Activated T-cell treated with anti-CD3 and anti-CD28 coated beads, Interleukin-2, amount 50 U/mL, for 72 hours (primary cell): Measurements from ENCODE around the gene ARPIN. TPM values are rescaled to one million over a fixed set of nuclear protein-coding genes. Genes with fewer than 3 reads are reported as not detected.
"Not testable (repeated sequence)": the region's sequence is repeated elsewhere in the genome, so short reads cannot be mapped to it uniquely, and the experiment has no call there.

ENCODE experiments used
- ATAC-seq, 2 donors: fragments of 150-1000 bp; cut with Tn5 transposase; replicated peaks in 1 of 2; 2 replicates each; pipeline ENCODE4 v1.10.0; 2021; ENCODE audit warnings: moderate library complexity in 2 of 2, mild to moderate bottlenecking in 1 of 2
- DNase-seq, 2 donors: peaks; one replicate each; pipeline ENCODE4 v3.0.0; 2021 to 2022; ENCODE audit warnings: mixed read lengths in 1 of 2
- H3K27ac Mint-ChIP-seq: one replicate; pipeline ENCODE4 v1.8.0; 2022; ENCODE audit warnings: mild to moderate bottlenecking, moderate library complexity, mixed read lengths
- H3K27me3 Mint-ChIP-seq: one replicate; pipeline ENCODE4 v1.8.0; 2022; ENCODE audit warnings: low read depth, mixed read lengths
- H3K36me3 Mint-ChIP-seq, 2 donors: one replicate each; pipeline ENCODE4 v1.8.0; 2022; ENCODE audit warnings: mixed read lengths in 2 of 2, mild to moderate bottlenecking in 1 of 2; ENCODE audit not compliant: insufficient read depth in 2 of 2
- H3K4me1 Mint-ChIP-seq: one replicate; pipeline ENCODE4 v1.8.0; 2022; ENCODE audit warnings: low read depth, mixed read lengths
- H3K4me3 Mint-ChIP-seq, 2 donors: one replicate each; pipeline ENCODE4 v1.8.0; 2022; ENCODE audit warnings: mild to moderate bottlenecking in 2 of 2, mixed read lengths in 2 of 2, moderate library complexity in 2 of 2
- H3K9me3 Mint-ChIP-seq, 2 donors: one replicate each; pipeline ENCODE4 v1.8.0; 2022; ENCODE audit warnings: mixed read lengths in 2 of 2
- total RNA-seq, 2 donors: library from RNA; stranded (reverse); gene quantifications; one replicate each; pipeline ENCODE4 v1.2.3, GENCODE V29; 2022

Gene ARPIN
- total RNA-seq, 2 donors from 2014 or later = not detected

DNA sequence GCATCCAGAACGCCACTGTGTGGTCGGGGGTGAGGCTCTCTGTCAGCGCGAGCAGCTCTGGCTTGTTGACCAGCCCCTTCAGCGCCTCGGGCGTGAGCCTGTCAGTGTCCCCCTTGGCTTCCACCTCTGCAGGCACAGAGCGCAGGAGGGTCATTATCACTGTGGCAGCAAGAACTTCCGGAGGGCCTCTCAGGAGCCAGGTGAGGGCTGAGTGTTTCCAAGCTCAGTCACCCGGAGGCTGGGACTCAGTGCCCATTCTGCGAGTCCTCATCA is 9.0 kb downstream of the ARPIN start:
- no peak for ATAC-seq
- no peaks in the 10 kb centered on the region for H3K9me3 Mint-ChIP-seq
- no peaks in the 10 kb centered on the region for H3K4me1 Mint-ChIP-seq
- no peaks in the 10 kb centered on the region for H3K27me3 Mint-ChIP-seq
- DNase-seq = no peak
- H3K27ac Mint-ChIP-seq = no peak overlapping the region
- H3K36me3 Mint-ChIP-seq = no peaks in the 10 kb centered on the region
- H3K4me3 Mint-ChIP-seq = no peak overlapping the region

DNA sequence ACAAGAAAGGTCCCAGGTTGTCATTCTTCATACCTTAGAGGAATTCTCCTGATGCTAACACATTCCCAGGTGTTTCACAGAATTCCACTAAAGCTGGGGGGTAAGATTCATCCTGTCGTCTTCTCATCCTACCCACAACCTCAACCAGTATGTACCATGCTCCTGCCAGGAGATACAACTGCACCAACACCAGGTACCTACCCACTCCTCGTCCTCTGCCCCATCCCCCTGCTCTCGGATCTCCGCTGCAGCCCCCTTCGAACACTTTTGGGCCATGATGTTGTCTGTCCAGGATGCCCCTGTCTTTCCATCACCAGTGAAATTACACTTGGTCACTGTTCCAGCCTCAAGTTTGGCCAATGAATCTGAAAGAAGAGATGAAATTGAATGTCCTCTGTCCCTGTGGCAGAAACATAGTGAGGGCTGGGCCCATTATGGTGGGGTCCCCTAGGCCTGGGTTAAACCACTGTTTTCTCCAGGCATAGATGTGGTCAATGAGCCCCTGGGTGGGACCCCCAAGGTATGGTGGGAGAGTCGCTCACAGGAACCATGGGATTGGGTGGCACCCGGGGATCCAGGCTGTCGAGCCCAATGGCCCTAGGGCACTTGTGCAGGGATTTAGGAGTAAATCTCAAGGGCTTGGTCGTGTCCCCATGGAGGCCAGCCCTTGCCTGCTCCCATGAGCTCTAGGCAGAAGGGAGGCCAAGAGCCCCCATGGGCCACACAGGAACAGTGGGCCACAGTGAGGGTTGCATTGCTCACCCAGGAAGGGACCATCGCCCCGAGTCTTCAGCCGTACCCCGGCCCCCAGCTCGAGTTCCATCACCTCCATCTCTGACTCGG is 9.5 kb downstream of the ARPIN start:
- Mint-ChIP-seq H3K9me3 (no peaks in the 10 kb centered on the region), H3K27ac (no peak overlapping the region), H3K36me3 (no peaks in the 10 kb centered on the region), H3K4me1 (peaks cover 4% of the 10 kb centered on the region), H3K4me3 (no peak overlapping the region), H3K27me3 (no peaks in the 10 kb centered on the region)
- ATAC-seq (no peak), DNase-seq (no peak)

DNA sequence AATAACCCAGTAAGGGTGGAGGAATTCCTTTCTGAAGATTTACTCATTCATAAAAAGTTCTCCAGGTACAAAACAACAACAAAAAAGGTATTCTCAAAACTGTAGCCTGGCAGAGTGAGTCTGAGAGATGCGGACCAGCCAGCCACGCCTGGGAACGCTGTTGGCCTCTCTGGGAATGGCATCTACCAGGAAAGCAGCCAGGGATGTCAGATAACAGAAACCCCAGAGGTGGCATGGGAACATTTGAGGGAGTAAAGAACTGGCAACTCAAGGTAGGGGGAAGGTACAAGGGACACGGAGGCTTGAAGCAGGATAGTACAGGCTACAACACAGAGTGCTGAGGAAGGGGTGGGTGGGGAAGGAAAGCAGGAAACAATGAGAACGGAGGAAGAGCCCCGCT is 11.9 kb downstream of the ARPIN start:
- Mint-ChIP-seq H3K9me3 (no peaks in the 10 kb centered on the region), H3K4me1 (peaks cover 24% of the 10 kb centered on the region), H3K4me3 (no peak overlapping the region), H3K27me3 (no peaks in the 10 kb centered on the region), H3K27ac (no peak overlapping the region), H3K36me3 (no peaks in the 10 kb centered on the region)
- DNase-seq (no peak), ATAC-seq (no peak)

DNA sequence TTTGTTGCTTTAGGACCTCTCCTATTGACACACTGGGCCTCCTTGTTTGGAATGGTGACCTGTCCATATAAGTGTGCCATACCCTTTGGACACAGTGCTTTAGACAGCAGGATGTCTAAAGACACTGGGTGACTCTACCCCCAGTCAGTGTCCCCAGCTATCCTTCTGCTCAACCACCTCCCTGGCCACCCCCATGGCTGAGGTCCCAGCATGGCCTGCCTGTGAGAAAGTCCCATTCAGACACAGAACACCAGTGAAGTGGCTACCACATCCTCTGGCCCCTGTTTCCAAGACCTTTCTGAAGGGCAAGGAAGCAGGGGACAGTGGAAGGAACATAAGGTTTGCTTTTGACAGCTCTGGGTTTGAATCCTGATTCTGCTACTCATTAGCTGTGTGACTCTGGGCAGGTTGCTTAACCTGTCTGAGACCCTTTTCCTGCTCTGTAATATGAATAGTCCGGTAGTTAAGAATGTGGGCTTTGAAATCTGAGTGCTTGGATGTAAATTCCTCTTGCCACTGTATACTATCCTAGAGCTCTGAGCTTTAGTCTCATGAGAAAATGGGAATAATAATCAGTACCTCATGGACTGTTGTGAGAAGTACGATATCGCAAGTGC is 12.7 kb downstream of the ARPIN start:
- H3K36me3 Mint-ChIP-seq = no peaks in the 10 kb centered on the region
- no peak for ATAC-seq
- no peak overlapping the region for H3K27ac Mint-ChIP-seq

DNA sequence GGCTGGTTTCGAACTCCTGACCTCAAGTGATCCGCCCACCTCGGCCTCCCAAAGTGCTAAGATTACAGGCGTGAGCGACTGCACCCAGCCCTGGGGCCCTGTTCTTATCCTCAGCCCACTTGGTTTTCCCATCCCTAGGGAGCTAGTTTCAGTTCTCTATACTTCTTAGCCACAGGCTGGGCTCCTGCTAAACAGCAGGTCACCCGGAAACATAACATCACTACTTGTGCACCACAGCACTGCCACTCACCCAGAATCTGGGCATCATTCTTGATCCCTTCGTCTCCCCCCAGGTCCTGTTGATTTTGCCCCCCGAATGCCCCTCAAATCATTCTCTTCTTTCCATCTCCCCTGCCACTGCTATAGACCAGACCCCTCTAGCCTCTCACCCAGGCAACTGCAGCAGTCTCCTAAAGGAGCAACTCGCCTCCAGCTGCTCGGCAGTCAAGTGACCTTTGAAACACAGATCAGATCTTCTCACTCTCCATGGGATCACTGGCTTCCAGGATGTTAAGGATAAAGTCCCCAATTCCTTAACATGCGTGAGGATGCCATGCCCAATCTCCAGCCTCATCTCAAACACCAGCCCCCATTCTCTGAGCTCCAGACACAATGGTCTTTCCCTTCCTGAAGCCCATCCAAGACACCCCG is 13.3 kb downstream of the ARPIN start:
- DNase-seq (no peak), ATAC-seq (no peak)
- no peaks in the 10 kb centered on the region for H3K9me3 Mint-ChIP-seq
- H3K27ac Mint-ChIP-seq = no peak overlapping the region
- H3K36me3 Mint-ChIP-seq = no peaks in the 10 kb centered on the region
- peaks cover 35% of the 10 kb centered on the region for H3K4me1 Mint-ChIP-seq
- H3K4me3 Mint-ChIP-seq = no peak overlapping the region
- H3K27me3 Mint-ChIP-seq = no peaks in the 10 kb centered on the region

More for the DNA sequence above, 12.7 kb downstream of the ARPIN start:
- Mint-ChIP-seq H3K27me3 (no peaks in the 10 kb centered on the region), H3K4me1 (peaks cover 29% of the 10 kb centered on the region), H3K9me3 (no peaks in the 10 kb centered on the region), H3K4me3 (no peak overlapping the region)
- no peak for DNase-seq

DNA sequence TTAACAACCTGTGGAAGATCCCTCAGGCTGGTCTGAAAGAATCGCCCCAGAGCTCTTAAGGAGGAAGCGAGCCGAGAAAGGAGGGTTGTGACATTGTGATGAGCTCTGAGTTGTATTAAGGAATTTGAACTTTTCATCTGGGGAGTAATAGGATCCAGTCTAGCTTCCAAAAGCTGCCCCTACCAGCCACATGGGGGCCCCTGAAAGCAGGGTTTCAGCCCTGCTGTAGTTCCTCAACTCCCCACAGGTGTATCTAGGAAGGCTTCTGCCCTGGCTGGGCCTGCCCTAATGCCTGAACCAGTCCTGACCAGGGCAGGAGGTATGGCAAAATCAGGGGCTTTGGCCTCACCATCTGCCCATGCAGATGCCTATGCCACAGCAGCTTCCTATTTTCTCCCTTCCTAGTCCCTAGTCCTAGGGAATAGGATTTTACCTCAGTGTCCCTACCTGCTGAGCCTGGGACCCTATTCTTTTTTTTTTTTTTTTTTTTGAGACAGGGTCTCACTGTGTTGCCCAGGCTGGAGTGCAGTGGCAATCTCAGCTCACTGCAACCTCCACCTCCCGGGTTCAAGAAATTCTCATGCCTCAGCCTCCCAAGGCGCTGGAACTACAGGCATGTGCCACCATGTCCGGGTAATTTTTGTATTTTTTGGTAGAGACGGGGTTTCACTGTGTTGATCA is 14.0 kb downstream of the ARPIN start:
- ATAC-seq (peak in 1 of 2 donors; percentile 28), DNase-seq (peak; percentile 44 to 56)
- no peak overlapping the region for H3K27ac Mint-ChIP-seq
- H3K4me1 Mint-ChIP-seq = peaks cover 38% of the 10 kb centered on the region
- no peaks in the 10 kb centered on the region for H3K36me3 Mint-ChIP-seq
- no peaks in the 10 kb centered on the region for H3K9me3 Mint-ChIP-seq
- H3K27me3 Mint-ChIP-seq = no peaks in the 10 kb centered on the region
- H3K4me3 Mint-ChIP-seq = no peak overlapping the region

DNA sequence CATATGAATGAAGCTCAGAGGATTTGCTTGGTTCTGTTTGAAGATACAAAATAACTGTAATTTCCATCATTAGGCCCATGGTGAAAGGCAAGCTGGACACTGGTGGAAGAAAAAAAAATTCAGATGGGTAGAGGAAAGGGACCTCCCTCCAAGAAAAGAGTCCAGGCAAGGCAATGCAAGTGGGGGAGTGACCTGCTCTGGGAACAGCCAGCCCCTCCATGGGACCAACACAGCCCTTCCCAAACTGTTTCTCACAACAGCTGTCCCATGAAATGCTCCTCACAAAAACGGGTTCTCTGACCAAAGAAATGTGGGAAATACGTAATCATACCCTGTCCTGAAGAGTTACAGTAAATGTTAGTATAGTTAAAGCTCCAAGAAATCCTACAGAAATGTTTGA is 14.6 kb downstream of the ARPIN start:
- no peak for DNase-seq
- no peak overlapping the region for H3K4me3 Mint-ChIP-seq
- no peaks in the 10 kb centered on the region for H3K9me3 Mint-ChIP-seq
- no peaks in the 10 kb centered on the region for H3K27me3 Mint-ChIP-seq
- no peaks in the 10 kb centered on the region for H3K36me3 Mint-ChIP-seq
- peaks cover 43% of the 10 kb centered on the region for H3K4me1 Mint-ChIP-seq
- no peak overlapping the region for H3K27ac Mint-ChIP-seq
- no peak for ATAC-seq

DNA sequence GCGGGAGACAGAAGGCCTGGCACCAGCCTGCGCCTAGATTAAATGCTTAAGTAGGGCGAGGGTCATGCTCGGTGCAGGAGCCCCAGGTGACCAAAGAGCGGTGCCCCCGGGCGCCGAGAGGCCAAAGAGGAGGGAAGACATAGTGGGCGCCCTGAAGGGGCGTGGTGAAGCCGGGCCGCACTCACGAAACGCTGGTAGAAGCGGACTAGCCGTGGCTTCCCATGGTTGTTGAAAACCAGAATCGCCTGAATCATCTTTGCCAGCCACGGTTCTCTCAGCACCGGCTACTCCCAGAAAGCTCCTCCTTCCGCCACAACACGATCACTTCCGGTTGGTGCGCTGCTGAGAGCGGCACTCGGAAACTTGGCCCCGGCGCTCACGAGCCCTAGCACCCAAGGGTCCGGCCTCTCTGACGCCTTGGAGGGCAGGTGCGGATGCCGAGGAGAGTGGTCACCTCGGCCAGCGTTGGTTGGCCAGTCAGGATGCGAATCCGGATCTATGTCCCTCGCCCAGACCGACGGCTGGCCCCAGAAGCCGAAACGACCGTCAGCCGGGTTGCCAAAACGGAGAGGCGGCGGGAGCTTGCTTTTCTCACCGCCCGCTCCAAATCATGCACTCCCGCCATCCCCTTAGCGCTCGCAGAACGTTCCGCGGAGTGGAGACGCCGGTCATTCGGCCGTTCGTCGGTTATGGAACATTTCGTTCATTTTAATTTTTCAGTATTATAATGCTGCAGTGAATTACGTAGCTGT is 18.9 kb downstream of the ARPIN start, which contains the start of gene AP3S2:
Gene AP3S2, minus strand, starts transcription at position 299 of the 752 bp plus-strand sequence. Its CDS starts 45 bp downstream, at position 254.
- peaks cover 72% of the 10 kb centered on the region for H3K4me1 Mint-ChIP-seq
- no peaks in the 10 kb centered on the region for H3K36me3 Mint-ChIP-seq
- DNase-seq (peak; percentile 94), ATAC-seq (peak; percentile 92 to 93)
- peak within 1 kb of the TSS; percentile 92 to 99 for H3K4me3 Mint-ChIP-seq
- H3K27ac Mint-ChIP-seq = peak within 1 kb of the TSS; percentile 97
- no peaks in the 10 kb centered on the region for H3K27me3 Mint-ChIP-seq
- H3K9me3 Mint-ChIP-seq = no peaks in the 10 kb centered on the region

DNA sequence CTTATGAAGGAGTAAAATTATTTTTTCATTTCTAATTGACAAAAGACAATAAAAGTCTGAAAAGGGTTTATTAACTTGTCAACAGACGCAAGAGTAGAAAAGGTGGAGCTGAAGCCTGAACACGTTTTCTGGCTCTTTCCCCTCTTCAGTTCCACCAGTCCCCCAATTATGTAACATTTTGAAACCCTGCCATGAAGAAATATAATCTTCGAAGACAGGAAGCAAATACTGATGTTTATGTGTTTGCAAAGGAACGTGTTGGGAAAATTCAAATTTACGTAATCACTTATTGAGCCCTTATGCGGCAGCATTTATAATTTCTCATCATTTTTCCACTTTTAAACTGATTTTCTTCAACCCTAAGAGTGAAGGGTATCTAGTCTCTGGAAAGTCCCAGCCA is 19.7 kb downstream of the ARPIN start:
- no peaks in the 10 kb centered on the region for H3K9me3 Mint-ChIP-seq
- H3K27ac Mint-ChIP-seq = peak overlapping the region; percentile 97
- H3K4me1 Mint-ChIP-seq = peaks cover 66% of the 10 kb centered on the region
- peaks cover 2 to 3% of the 10 kb centered on the region in 2 donors for H3K36me3 Mint-ChIP-seq
- DNase-seq = no peak
- no peak for ATAC-seq
- H3K4me3 Mint-ChIP-seq = peak overlapping the region; percentile 92 to 99
- H3K27me3 Mint-ChIP-seq = no peaks in the 10 kb centered on the region

DNA sequence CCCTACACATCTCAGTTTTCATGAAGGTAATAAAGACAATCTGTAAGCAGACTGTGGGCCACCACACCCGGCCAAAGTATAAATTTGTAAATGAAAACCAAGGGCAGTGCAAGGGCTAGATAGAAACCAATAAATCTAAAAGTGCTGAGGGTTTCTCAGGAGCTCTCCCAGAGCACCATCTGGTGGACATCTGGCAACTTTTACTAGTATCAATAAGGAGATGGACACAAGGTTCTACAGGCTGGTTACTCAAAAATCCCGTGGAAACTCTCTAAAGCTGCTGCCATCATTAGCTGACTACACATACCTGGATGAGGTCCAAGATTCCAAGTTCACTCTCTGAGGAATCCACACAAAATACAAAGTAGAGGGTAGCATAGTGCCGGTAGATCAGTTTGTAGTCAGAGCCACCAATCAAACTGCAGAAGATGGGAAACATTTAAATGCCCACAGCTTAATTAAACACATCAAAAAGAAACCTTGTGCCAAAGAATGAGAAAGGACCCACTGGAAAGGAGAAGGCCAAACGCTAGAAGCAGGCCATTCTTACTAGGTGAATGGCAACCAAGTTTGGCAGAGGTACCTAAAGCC is 24.4 kb downstream of the ARPIN start:
- H3K36me3 Mint-ChIP-seq = peaks cover 2 to 9% of the 10 kb centered on the region in 2 donors
- H3K27ac Mint-ChIP-seq = peak overlapping the region; percentile 82
- ATAC-seq = no peak

DNA sequence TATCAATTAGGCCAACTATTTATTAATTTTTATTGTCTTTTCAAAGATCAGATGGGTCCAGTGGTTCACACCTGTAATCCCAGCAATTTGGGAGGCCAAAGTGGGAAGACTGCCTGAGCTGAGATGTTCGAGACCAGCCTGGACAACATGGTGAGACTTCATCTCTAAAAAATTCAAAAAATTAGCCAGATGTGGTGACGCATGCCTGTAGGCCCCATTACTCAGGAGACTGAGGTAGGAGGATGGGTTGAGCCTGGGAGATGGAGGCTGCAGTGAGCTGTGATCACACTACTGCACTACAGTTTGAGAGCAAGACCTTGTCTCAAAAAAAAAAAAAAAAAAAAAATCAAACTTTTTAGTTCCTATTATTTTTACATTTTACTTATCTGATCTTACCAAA is 27.1 kb downstream of the ARPIN start:
- Mint-ChIP-seq H3K27ac (peak overlapping the region; percentile 33), H3K9me3 (no peaks in the 10 kb centered on the region), H3K36me3 (peaks cover 2 to 11% of the 10 kb centered on the region in 2 donors), H3K27me3 (no peaks in the 10 kb centered on the region), H3K4me1 (peaks cover 7% of the 10 kb centered on the region), H3K4me3 (no peak overlapping the region)
- no peak for ATAC-seq
- no peak for DNase-seq

More for the DNA sequence above, 24.4 kb downstream of the ARPIN start:
- no peak for DNase-seq
- Mint-ChIP-seq H3K4me3 (no peak overlapping the region), H3K9me3 (no peaks in the 10 kb centered on the region), H3K27me3 (no peaks in the 10 kb centered on the region), H3K4me1 (peaks cover 30% of the 10 kb centered on the region)

DNA sequence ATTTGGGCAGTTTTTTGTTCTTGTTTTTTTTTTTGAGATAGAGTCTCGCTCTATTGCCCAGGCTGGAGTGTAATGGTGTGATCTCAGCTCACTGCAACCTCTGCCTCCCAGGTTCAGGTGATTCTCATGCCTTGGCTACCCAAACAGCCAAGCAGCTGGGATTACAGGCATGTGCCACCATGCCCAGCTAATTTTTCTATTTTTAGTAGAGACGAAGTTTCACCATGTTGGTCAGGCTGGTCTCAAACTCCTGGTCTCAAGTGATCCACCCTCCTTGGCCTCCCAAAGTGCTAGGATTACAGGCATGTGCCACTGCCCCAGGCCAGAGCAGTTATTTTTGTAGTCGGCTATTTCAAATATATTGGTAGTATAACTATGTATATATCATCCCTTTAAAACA is 27.6 kb downstream of the ARPIN start:
- not testable (repeated sequence) for H3K4me3 Mint-ChIP-seq, H3K27me3 Mint-ChIP-seq, H3K9me3 Mint-ChIP-seq, H3K4me1 Mint-ChIP-seq, DNase-seq, ATAC-seq
- Mint-ChIP-seq H3K27ac (peak overlapping the region; percentile 33), H3K36me3 (peaks cover 2 to 11% of the 10 kb centered on the region in 2 donors)
